HG03175 (cell line): ENCODE measurements around the gene CLDN10.
"Not testable (repeated sequence)": the region's sequence is repeated elsewhere in the genome, so short reads cannot be mapped to it uniquely, and the experiment has no call there.

Experiments used
- ATAC-seq: cut with Tn5 transposase; IDR thresholded peaks from one replicate; pipeline ENCODE4 v1.9.1; 2021; ENCODE audit warnings: mild to moderate bottlenecking, moderate library complexity; ENCODE audit not compliant: unreplicated experiment

CLDN10 gene, protein sequence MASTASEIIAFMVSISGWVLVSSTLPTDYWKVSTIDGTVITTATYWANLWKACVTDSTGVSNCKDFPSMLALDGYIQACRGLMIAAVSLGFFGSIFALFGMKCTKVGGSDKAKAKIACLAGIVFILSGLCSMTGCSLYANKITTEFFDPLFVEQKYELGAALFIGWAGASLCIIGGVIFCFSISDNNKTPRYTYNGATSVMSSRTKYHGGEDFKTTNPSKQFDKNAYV

DNA sequence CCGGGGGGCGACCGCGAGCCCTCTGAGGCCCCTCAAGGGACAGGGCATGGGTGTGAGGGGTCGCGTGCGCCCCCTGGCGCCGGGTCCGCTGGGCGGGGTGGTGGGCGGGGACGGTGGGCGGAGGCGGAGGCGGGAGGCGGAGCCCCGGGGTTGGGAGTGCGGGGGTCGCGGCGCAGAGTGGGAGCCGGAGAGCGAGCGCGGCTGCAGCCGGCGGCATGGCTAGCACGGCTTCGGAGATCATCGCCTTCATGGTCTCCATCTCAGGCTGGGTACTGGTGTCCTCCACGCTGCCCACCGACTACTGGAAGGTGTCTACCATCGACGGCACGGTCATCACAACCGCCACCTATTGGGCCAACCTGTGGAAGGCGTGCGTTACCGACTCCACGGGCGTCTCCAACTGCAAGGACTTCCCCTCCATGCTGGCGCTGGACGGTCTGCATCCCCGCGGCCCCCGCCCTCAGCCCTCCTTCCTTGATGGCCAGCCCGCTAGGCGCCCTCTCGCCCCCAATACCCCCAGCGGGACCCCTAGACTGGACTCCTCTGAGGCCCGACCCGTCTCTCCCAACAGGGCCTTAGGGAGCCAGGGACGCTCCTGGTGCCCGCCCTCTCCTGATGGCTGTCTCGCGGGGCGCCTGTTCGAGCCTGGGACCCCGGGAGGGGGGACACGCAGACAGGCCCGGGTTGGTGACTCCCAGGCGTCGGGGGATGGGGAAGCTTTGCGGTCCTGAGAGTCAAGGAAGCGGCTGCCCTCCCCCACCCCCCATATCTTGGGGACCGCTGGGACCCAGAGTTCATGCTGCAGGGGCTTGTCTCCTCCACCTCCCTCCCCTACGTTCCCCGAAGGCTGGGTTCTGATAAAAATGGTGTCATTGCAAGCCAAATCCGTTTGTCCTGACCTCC, at the start of gene CLDN10:
Gene CLDN10 (plus strand): TSS at position 182 of the 903 bp plus-strand sequence. CDS start 34 bp downstream, at position 216.
- no peak for ATAC-seq

DNA sequence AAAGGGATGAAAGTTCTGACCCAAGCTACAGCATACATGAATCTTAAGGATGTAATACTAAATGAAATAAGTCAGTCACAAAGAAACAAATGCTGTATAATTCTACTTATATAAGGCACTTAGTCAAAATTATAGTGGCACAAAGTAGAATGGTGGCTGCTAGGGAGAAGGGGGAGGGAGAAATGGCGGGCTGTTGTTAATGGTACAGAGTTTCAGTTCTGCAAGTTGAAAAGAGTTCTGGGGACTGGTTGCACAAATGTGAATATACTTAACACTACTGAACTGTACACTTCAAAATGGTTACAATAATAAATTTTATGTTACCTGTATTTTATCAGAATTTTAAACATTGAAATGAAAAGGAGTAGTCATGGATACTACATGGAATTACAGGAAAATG, 48.9 kb upstream of the CLDN10 start:
- no peak for ATAC-seq

DNA sequence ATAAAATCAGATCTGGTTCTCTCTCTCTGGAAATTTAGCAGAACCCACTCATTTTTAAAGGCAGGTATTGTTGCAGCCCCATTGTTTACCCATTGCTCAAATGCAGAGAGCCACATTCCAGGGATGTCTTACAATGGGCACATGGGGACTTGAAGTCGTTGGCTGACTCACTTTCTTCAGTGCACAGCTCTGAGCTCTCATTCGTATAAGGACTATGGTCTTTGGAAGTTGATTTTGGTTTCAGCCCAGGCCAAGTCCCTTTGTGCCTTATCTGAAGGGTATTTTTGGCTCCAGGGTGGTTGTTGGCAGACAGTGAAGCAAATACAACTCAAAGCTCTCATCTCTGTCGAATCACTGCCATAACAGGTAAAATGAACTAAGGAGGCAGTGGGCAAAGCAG, 47.3 kb upstream of the CLDN10 start:
- ATAC-seq, result no peak

DNA sequence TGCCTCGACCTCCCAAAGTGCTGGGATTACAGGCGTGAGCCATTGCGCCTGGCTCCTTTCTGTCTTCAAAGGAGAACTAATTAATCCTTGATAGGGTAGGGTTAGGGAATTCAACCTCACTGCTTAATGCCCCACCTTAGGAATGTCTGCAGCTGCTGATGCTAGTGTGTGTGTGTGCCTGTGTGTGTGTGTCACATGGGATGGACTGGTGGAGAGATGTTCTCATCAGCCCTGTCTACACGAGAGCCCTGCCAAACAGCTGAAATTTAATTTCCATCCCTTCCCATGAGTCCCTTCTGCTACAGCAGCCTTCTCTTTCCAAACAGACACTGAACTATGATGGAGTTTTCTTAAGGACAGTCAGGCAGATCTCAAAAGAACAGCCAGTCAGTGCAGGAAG, 46.5 kb upstream of the CLDN10 start:
- ATAC-seq, result no peak

DNA sequence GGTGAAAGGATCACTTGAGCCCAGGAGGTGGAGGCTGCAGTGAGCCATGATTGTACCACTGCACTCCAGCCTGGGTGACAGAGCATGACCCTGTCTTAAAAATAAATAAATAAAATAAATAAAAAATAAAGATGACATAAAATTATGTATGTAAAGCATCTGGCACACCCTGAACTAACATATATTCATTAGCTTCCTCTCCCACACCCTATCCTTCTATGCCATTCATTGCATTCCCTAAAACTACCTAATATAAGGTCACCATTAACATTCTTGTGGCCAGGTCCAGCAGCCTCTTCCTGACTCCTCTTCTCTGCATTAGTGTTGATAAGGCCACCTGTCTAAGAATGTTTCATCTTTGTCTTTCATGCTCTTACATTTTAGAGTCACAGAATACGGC, 44.5 kb upstream of the CLDN10 start:
- no peak for ATAC-seq

DNA sequence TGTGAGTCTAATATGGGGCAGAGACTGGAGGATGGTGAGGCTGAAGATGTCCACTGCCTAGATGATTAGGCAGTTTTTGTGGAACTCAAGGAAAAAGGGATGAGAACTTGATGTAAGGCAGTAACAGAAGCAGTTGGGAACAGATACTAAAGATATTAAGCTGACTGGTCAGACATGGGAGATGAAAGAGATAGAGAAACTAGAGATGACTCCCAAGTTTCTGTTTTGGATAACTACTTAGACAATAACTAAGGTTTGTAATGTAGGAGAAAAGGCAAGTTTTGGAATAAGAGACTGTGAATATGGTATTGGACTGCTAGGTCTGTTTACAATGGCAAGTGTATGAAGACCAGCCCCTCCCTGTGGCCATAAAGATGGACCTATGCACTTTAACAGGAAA, 43.5 kb upstream of the CLDN10 start:
- ATAC-seq, result no peak

DNA sequence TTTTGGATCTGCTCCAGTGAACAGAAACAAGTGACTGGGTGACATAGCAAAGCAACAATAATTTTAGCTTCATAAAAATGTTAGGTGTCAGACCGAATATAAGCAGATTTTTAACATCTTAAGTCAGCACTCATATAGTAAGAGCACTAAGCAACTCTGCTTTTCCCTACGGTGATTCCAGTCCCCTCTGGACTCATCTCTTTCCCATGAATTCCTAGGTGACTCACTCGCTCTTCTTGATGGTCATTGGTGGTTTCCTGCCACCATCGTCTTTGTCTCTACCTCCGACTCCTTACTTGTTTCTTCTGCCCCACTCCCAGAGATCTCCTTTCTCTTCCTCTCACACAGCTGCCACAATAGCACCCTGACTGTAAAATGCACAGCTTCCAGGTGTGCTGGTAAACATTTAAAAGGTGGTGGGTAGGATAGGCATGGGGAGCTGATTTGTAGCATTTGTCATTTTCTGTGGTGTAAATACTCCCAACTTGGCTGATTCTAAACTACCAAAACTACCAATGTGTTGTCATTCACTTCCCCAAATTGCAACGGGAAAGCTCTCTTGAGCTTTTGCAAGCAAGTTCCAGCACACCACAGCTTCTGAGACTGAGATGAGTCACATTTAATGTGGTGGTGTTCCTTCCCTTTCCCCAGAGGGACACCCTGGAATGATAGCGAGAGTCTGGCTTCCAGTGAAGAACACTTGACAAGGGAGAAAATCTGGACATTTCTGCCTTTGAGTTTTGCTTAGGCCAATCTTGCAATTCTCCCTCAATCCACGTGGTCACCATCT, 42.8 kb upstream of the CLDN10 start:
- ATAC-seq, result no peak

DNA sequence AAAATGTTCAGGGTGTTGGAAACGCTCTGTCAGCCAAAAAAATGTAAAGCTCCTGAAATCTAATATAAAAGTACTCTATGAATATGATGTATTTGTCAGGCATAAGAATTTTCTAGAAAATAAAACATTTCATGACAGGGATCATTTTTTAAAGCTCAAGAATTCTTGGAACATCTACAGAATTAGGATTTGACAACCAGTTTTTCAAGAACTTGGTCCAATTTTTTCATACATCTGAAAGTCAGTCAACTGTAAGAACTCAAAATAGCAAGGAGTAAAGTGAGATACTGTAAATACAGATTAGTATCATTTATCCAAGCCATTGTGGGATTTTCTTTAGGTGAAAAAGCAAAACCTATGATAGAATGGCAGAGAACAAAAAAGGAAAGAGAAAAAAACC, 41.6 kb upstream of the CLDN10 start:
- no peak for ATAC-seq

DNA sequence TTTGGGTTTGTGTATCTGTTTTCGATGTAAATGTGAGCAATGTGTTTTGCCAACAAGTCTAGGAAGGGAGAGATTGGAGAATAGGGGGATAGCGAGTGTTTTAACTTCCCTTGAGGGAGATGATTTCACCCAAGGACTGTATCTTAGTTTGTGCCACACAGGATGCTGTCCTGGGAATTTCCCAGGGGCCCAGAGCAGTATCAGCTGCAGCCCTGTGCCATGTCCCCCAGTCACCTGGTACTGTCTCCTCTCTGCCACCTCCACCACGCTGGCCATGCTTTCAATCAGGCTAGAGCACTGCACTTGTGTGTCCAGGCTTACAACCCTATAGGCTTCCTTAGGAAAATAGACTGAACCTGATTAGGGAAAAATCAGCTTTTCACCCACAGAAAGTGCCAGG, 40.1 kb upstream of the CLDN10 start:
- ATAC-seq, result no peak

DNA sequence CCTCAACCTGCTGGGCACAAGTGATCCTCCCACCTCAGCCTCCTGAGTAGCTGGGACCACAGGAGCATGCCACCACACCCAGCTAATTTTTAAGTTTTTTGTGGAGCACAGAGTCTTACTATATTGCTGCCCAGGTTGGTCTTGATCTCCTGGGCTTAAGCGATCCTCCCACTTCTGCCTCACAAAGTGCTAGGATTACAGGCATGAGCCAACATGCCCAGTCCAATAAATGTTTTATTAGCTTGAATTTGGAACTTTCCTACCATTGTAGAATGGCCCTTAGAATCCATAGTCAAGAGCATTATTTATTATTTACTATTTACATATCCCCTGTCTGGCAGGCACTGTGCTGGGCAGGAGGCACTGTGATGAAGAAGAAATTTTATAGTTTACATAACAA, 39.6 kb upstream of the CLDN10 start:
- no peak for ATAC-seq

DNA sequence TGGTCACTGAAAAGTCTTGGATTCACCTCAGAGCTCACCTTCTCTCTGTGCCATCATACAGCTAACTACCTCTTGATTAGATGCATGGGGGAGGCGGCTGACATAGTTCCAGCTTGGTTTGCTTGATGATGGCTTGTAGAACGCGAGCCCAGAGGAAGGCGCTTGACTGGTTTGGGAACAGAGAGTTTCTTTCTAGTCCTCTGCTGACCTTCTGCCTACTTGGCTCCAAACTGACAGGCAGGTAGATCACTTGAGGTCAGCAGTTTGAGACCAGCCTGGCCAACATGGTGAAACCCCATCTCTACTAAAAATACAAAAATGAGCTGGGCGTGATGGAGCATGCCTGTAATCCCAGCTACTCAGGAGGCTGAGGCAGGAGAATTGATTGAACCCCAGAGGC, 36.9 kb upstream of the CLDN10 start:
- ATAC-seq, result not testable (repeated sequence)

DNA sequence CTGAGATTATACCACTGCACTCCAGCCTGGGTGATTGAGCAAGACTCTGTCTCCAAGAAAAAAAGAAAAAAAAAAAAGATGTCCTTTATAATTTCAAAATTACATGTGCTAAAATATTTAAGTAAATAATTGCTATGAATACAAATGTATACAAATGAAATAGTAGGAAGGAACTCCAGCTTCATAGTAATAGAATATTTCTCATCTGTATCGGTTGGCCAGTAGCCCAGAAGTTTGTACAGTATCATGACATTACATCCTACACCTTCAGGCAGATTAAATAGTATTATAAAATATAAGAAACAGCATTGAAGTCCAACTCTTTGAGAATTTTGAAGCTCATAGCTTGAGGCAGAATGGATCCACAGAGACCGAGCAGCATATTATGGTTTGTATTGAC, 36.5 kb upstream of the CLDN10 start:
- no peak for ATAC-seq

DNA sequence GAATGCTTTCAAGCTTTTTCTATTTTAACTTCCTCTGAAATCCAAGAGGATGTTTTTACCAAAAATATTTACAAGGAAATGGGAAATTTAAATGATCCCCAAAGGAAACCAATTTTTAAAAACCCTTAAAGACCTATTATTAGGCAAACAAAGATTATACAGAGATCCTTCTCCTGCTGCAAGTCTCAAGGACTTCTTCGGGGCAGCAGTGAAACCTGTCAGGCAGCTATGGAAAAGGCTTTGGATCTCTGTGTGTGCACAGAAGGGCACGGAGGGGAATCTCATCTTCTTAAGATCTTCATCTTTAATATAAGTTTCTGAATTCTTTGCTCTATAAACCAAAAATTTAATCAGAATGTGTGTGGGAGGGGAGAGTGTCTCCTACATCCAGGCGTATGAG, 36.0 kb upstream of the CLDN10 start:
- ATAC-seq, result no peak

DNA sequence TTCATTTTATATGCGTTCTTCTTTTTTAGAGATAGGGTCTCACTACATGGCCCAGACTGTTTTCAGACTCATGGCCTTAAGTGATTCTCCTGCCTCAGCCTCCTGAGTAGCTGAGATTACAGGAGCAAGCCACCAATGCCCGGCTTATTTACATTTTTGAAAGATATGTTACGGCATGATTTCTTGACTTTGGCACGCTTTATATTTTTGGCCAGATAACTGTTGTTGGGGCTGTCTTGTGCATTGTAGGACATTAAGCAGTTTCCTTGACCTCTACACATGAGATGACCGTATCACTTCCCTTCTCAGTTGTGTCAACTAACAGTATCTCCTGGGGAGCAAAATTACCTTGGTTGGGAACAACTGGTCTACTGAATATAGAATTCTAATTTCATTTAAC, 28.9 kb upstream of the CLDN10 start:
- no peak for ATAC-seq

DNA sequence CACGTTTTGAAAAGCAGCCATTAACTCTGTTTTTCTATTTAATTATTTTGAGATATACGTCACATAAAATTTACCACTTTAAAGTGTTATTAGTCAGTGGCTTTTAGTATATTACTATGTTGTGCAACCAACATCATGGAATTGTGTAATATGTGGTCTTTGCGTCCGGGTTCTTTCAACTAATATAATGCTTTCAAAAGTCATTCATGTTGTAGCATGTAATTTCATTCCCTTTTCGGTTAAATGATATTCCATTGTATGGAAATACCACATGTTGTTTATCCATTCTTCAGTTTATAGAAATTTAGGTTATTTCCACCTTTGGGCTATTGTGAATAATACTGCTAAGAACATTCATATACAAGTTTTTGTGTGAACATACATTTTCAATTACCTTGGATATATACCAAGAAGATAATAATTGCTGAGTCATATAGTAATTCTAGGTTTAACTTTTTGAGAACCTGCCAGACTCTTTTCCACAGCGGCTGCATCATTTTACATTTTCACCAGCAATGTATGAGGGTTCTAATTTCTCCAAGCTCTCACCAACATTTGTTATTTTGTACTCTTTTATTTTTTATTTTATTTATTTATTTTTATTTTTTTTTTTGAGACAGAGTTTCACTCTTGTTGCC, 28.1 kb upstream of the CLDN10 start:
- ATAC-seq, result no peak

DNA sequence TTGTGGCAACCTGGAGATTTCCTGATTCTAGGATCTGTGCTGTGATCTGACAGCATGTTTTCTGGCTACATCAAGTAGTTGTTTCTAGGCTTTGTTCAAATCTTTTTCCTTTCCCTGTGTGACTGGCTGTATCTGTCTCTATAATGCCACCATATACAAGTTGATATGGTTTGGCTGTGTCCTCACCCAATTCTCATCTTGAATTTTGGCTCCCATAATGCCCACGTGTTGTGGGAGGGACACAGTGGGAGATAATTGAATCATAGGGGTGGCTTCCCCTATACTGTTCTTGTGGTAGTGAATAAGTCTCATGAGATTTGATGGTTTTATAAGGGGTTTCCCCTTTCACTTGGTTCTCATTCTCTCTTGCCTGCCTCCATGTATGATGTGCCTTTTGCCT, 24.6 kb upstream of the CLDN10 start:
- no peak for ATAC-seq

DNA sequence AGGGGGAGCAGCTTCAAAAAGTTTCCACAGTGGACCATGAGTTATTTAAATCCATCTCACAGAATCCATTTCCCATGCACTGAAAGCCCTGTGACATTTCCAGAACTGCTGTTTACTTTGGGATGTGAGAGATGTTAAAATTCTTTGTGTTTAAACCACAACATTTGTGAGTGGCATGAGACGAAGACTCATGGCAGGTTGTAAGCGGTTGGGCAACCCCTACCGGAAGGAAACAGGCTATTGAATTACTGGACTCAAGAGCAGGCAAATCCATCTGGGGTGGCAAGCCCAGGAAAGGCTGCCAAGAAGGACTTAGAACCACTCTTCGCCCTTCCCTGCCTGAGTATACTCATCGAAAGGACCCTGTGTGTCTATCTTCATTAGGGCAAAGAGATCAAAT, 22.3 kb upstream of the CLDN10 start:
- no peak for ATAC-seq

DNA sequence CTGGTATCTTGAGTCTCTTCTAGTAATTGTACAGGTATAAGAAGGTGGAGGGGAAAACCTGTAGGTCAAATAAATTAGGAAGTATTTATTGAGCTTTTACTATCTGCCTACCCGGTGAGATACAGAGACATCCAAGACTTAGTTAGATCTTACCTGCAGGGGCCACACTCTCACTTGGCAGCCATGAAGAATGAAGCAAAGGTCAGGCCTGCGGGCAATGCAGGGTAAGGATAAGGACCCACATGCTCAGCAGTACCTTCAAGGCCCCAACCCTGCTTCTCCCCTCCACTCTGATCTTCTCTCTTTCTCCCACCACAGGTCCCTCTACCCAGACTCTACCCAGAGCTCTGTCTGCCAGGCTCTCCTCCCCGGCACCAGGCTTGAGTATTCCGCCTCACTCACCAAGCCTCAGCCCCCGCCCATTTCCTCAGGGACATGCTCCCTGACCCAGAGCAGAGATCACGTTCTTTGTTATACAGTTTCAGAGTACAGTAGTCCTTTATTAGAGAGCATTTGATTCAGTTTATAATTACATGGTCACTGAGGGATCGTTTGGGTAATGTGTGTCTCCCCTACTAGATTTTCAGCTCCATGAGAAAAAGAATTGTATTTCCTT, 18.9 kb upstream of the CLDN10 start:
- no peak for ATAC-seq

DNA sequence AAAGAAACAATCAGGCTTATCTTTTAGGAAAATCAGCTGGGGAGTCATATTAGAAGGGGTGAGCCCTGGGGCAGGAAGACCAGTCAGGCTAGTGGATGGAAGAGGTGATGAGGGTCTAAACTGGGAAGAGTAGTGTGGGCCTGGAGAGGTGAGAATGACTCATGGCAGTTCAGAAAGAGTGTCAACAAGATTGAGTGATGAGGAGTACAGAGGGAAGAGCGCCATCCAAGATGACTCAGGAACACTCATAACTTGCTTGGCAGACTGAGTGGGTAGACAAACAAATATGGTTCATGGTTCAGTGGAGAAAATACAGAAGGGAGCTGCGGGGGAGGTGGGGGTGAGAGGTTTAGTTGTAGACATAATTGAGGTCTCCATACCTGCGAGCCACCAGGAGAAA, 17.3 kb upstream of the CLDN10 start:
- ATAC-seq, result no peak

DNA sequence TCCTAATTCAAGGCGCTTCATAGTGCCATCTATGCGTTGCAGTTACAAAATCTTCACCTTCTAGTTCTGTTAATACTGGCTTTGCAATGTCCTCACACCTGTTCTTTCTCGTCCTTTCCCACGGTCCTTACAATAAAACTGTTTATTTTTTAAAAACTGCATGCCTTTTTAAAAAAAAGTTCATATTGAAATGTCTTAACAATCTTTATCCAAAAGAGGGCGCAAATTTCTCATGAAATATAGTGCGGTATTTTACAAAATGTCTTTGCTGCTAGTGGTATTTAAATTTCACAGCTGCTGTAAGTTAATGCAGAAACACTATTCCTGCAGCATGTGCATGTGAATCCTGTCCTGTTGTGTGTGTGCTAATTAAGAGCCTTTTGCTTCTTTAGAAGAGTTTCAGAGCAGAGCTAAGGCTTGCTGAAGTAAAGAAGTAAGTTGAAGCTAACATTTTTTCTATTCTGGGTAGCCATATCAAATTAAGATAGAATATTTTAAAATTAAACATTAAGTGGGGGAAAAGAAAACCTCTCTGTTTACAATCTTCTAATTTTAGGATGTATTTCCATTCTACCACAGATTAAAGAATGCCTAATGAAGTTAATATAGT, 15.8 kb upstream of the CLDN10 start:
- no peak for ATAC-seq
